ENCODE data around the gene CADM2.

The CADM2 gene

GRCh38 chr3:85571835-85572234, 613.0 kb downstream of the CADM2 start:
- no peak for DNase-seq (ENCODE audit: low read depth in 2 of 2)

- DNase-seq (ENCODE audit: low read depth in 2 of 2) = no peak
These were observed 613.6 kb downstream of the CADM2 start for GRCh38 chr3:85572426-85572825.

DNA sequence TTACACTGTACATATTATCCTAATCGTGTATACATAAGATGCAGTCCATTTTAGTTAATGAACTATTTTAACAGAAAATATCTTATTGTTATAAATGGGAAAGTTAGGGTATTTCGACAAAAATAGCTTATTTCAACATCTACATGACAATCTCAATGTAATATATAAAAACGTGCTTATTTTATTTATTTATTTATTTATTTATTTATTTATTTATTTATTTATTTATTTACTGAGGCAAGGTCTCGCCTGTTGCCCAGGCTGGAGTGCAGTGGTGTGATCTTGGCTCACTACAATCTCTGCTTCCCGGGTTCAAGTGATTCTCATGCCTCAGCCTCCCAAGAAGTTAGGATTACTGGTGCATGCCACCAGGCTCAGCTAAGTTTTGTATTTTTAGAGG, 614.2 kb downstream of the CADM2 start:
- no peak for DNase-seq (ENCODE audit: low read depth in 2 of 2)

- DNase-seq (ENCODE audit: low read depth in 2 of 2) = no peak
These were observed 615.4 kb downstream of the CADM2 start for GRCh38 chr3:85574006-85574705.

- DNase-seq (ENCODE audit: low read depth in 2 of 2) = peak in 1 of 2 donors; percentile 2
These were observed 617.4 kb downstream of the CADM2 start for GRCh38 chr3:85576091-85576690.

- DNase-seq (ENCODE audit: low read depth in 2 of 2) = no peak
These were observed 618.0 kb downstream of the CADM2 start for GRCh38 chr3:85576697-85577200.

DNA sequence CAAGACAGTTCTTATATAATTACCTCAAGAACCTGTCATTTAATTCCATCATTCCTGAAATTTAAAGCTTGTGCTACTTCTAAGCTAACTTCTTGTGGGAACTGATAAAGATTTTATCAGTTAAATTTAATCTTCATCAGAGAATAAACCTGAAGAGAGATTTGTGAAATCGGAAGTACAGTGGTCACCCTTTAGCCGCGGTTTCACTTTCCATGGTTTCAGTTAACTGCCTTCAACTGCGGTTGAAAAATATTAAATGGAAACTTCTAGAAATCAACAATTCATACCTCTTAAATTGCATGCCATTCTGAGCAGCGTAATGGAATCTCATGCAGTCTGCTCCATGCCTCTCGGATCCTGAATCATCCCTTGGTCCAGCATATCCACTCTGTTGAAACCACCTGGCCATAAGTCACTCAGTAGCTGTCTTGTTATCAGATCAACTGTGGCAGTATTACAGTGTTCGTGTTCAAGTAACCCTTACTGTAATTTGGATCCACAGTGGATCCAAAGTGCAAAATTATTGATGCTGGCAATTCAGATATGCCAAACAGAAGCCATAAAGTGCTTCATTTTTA, 626.1 kb downstream of the CADM2 start:
- no peak for DNase-seq (ENCODE audit: low read depth in 2 of 2)

- DNase-seq (ENCODE audit: low read depth in 2 of 2) = no peak
These were observed 627.2 kb downstream of the CADM2 start for GRCh38 chr3:85586018-85586417.

- DNase-seq (ENCODE audit: low read depth in 2 of 2) = no peak
These were observed 630.4 kb downstream of the CADM2 start for GRCh38 chr3:85589145-85589544.

DNA sequence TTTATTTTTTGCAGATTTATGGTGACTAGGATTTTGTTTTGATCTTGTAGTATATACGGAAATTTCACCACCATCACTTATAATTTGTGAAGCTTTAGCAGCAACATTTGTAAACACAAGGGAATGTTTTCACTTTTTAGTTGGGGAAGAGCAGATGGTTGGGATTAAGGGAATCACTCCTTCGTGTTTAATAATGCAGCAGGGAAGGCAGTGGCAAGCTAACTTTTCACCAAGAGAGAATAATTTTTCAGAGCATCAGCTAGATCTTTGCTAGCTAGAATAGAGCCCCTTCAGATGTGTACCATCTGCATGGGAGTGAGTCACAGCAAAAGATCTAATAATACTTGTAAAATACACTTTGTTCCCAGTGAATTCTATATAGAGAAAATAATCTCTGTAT, 632.7 kb downstream of the CADM2 start:
- no peak for DNase-seq (ENCODE audit: low read depth in 2 of 2)

DNA sequence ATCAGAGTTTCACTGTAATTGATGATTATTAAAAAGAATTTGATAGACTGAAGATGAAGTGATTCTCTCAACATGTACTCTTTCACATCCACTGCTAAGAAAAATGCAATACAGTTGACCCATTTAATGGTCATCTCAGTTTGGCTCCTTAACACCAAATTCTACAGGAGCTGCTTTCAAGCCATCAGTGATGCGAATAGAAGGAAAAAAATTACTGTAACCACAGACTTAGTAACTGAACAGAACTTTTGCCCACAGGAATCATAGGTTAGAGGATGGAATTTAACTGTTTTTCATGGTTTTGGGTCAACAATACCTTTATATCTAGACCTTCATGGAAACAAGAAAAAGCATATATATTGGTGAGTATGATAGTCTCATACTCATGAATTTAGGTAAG, 633.5 kb downstream of the CADM2 start:
- no peak for DNase-seq (ENCODE audit: low read depth in 2 of 2)

- DNase-seq (ENCODE audit: low read depth in 2 of 2) = no peak
These were observed 635.9 kb downstream of the CADM2 start for GRCh38 chr3:85594676-85595075.

DNA sequence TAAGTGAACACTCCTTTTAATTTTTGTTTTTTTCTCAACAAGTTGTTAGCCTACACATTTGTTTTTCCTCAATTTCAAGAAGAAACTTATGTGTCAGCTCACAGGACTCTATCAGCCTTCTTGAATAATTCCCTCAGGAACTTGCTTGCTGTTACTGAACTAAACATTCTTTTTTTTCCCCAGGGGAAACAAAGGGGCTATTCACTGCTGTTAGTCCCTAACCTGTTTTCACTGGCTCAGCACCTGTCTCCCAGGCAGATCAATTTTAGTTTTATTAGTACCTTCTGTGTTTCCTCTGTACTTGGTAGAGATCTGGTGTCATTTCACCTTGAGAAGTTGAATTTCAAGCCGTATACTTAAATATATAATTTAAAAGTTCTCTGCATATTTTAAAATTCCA, 644.6 kb downstream of the CADM2 start:
- no peak for DNase-seq (ENCODE audit: low read depth in 2 of 2)

GRCh38 chr3:85604641-85605040, 645.9 kb downstream of the CADM2 start:
- no peak for DNase-seq (ENCODE audit: low read depth in 2 of 2)

GRCh38 chr3:85605066-85605465, 646.3 kb downstream of the CADM2 start:
- DNase-seq (ENCODE audit: low read depth in 2 of 2) = no peak

GRCh38 chr3:85626662-85627061, 667.9 kb downstream of the CADM2 start:
- DNase-seq (ENCODE audit: low read depth in 2 of 2) = no peak

DNA sequence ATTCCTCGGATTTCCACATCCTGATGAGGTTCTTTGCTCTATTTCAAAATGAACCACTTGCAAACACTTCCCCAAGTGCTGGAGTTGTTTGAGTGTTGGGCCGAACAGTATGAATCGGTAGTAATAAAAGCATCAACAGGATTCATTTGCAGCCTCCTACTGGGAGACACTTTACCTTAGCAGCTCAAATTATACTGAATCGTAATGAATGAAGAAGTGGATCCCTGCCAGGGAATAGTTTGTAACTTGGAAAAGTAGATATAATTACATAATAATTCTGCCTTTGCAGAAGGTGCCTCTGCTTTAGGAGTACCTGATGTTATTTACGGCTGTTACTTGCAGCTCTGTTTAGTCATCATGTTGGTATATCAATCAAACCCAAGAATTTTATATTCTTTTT, 669.1 kb downstream of the CADM2 start:
- DNase-seq (ENCODE audit: low read depth in 2 of 2) = no peak

GRCh38 chr3:85631070-85631469, 672.3 kb downstream of the CADM2 start:
- no peak for DNase-seq (ENCODE audit: low read depth in 2 of 2)

DNA sequence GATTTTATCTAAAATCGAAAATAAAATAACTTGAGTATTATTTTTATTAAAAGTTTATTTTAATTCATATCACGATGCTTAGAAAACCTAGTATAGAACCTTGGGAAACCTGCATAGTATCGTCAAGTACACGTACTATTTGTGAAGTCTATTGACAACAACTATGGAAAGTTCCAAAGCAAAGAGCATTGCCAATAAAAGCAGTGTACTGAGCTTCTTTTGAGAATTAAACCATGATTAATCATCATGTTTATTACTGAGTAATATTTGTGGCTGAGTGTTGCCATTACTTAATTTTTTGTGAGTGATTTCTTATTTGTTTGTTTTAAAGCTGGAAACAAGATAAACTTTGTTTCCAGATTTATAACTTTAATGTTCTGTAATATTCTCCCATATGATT, 674.1 kb downstream of the CADM2 start:
- DNase-seq (ENCODE audit: low read depth in 2 of 2) = no peak

GRCh38 chr3:85652360-85652759, 693.6 kb downstream of the CADM2 start:
- DNase-seq (ENCODE audit: low read depth in 2 of 2) = no peak

DNA sequence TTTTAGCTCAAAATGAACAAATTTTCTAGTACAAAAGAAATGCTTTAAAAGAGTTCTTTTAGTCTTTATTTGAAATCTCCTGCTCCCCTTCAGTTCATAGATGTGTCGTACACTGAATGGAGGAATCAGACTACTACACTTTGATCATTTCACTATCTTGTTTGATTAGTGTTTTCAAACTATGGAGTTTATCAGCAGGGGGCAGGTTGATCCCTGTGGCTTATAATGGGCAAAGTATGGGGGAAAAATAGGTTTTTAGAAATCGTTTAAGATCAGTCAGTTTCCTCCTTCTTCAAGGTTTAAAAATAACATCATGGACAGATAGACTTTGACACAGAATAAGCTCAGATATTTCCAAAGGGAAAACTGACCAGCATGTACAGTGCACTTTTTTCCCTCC, 701.7 kb downstream of the CADM2 start:
- DNase-seq (ENCODE audit: low read depth in 2 of 2) = no peak

- no peak for DNase-seq (ENCODE audit: low read depth in 2 of 2)
These were observed 703.7 kb downstream of the CADM2 start for GRCh38 chr3:85662462-85662861.

DNA sequence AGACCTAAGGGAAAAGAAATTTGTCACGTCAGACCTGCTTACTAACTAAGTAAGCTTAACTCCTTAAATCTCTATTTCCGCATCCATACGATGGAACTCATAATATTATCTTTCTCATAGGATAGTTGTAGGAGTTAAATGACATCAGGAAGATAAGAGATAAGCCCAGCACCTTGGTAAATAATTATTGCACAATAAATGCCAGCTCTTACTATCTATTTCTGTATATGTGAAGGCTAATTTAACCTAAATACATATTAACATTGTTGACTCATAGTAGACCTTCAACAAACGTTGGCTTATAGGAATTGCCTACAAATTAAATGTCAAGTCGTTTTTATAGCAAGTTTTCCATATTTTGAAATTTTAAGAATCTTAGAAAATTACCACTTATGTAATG, 709.0 kb downstream of the CADM2 start:
- DNase-seq (ENCODE audit: low read depth in 2 of 2) = no peak
